HG02852 (cell line): ENCODE measurements around the gene KCNQ4.

Experiments used
- ATAC-seq: cut with Tn5 transposase; IDR thresholded peaks from one replicate; pipeline ENCODE4 v1.9.1; 2021; ENCODE audit warnings: mild to moderate bottlenecking, moderate library complexity; ENCODE audit not compliant: unreplicated experiment

The KCNQ4 gene

DNA sequence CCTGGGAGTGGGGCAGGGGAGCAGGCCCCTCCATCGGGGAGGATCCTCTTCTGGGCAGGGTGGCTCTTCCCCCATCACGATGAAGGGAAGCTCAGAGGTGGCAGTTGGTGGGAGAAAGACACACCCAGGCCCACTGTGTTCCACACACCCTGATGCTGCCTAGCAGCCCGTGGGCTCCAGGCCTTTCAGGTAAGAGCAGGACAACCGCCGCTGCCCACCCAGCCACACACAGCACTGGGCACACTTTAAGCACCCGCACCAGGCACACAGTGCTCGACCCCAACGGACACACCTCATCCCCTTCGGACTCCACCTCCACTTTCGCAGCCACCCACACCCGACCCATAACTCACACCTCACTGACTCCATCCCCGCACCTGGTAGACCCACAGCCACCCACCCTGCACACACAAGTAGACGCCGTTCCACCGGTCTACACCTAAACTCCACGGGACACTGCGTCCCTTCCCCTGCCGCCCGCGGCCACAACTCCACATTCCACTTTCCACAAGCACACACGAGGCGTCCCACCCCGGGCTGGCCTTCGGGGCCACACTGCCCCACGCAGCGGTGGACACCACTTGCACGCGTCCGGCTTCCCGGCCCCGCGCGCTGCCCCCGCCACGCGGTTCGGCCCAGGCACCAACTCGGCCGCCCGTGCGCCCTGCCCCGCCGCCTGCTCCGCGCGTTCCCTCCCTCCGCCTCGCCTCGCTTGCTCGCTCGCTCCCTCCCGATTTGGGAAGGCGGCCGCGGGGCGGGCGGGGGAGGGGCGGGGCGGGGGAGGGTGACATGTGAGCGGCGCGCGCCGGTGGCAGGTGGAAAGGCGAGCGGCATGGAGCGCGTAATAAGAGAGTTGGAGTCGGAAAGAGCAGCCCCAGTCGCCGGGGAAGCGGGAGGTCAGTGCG is at the start of gene KCNQ4:
TSS of gene KCNQ4 (plus strand) at position 787 of the 905 bp plus-strand sequence. CDS start 307 bp downstream, outside the sequence.
- ATAC-seq = no peak

DNA sequence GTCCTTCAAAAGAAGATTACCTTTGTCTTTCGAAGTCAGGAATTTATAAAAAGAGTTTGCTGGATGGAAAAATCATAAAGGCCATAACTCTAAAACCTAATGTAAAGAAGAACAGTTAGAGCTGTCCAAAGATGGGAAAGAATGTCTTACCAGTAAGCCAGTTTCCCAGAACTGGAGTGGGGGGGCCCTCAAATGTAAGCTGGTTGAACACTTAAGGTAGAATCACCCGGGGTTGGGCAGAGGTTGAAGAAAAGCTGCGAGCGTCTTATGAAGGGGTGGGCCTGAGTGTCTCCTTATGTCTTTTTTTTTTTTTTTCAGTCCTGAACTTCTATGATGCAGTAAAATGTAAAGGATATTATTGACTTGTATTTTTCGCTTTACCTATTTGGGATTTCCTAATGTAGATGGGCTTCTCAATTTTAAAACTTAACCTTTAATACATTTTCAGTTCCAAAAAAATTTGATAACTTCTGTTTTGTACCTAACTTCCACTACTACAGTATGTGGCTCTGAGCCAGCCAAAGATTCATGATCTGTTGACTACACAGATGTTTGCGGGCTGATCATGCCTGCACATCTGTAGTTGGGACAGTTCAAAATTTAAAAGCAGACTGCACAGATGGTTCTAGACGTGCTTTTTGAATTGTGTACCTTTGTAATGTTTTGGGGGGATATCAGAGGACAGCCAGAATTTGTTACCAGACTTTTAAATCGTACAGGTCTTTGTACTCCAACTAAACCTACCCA is 48.5 kb upstream of the KCNQ4 start:
- ATAC-seq = no peak

DNA sequence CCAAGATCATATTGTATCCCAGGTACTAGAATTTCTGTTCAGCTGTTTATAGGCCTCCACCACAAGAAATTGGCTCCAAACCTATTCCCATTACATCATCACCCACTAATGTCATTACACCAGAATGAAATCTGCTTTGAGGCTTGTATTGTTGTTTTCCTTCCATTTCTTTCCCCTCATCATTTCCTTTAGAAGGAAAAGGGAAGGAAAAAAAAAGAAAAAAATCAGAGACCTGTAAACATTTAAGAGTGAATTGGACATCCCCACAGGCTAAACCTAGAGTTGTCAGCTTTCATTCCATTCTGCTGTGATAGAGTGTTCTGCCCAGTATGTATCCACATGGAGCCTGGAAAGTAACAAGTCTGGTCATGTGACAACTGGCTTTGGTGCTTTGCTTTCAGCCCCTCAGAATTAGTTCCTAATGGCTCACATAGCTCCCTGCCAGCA is 47.5 kb upstream of the KCNQ4 start:
- no peak for ATAC-seq

DNA sequence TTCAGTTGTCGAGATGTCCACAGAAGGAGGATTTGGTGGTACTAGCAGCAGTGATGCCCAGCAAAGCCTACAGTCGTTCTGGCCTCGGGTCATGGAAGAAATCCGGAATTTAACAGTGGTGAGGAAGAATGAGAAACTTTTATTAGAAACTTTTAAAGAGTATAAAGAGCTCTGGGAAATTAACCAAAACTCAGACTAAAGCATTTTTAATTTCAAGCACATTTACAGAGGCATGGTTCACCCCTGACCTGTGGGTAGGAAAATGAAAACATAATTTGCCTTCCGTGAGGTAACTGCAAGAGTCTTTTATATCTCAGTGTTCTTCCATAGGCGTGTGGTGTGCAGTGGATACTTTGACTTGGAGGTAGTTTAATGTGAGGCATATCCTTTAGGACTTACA is 44.8 kb upstream of the KCNQ4 start:
- no peak for ATAC-seq

DNA sequence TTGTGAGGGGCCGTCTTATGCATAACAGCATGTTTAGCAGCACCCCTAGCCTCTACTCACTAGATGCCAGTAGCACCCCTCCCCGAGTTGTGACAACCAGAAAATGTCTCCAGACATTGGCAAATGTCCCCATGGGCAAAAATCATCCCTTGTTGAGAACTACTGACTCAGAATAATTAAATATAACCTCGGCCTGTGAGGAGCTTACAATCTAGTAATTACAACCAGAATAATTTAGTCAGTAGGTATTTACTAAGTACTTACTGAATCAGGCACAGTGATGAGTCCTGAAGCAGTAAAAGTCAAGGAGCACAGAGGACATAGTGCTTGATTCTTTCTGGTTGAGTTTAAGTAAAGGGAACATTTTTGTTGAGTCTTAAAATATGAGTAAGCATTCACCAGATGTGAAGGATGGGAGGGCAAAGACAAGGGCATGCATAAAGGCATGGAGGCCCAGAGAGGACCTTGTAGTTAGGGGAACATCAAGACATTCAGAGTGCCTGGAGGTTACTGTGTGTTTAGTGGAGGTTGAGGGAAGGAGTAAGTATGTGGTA is 44.1 kb upstream of the KCNQ4 start:
- no peak for ATAC-seq

DNA sequence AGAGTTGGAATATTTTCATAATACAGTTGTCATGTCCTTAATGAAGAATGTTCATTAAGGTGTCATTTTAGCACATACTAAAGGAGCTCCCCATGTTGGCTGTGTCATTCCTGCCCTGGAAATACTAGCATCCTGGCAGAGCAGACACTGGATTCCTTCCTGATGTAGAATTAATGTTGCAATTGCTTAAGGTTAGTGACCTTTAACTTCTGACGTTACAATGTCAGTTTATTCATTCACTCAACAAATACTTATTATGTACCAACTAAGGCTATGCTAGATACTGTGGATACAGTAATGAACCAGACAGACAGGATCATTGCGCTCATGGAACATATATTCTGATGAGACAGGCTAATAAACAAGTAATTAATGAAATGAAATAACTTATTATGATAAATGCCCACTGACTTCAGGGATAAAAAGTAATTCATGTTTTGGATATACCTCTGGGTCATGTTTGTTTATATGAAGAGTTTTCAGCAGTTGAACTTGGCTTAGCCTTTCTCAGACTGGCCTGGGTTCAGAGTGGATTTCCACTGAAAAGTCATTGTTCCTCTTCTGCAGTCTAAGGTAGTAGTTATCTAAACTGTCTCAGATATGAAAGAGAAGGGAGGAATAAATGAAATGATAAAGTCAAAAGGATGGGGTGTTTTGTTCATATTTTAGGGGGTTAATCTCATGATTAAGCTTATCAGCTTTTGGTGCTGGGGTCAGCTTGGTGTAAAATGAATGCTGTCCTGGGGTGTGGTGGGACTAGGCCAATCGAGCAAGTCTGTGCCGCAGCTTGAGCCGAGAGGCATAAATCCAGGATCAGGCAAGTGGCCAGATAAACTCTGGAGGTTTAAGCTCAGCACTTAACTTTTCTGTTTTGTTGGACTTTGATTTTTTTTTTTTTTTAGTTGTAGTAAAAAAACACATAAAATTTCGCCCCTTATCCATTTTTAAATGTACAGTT is 43.3 kb upstream of the KCNQ4 start:
- ATAC-seq = no peak

DNA sequence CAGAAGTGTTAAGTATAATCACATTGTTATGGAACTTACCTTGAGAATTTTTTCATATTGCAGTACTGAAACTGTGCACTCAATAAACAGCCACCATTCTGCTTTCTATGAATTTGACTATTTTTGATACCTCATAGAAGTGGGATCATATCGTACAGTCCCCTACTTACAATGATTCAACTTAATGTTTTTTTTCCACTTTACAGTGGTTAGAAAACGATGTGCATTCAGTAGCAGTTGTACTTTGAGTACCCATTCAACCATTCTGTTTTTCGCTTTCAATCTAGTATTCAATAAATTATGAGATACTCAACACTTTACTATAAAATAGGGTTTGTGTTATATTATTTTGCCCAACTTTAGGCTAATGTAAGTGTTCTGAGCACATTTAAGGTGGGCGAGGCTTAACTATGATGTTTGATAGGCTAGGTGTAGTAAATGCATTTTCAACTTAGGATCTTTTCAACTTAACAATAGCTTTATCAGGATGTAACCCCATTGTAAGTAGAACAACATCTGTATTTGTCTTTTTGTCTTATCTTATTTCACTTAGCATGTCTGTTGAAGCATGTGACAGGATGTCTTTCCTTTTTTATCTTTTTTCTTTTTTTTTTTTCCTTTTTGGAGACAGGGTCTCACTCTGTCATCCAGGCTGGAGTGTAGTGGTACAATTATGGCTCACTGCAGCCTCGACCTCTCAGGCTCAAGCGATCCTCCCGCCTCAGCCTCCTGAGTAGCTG is 42.4 kb upstream of the KCNQ4 start:
- no peak for ATAC-seq

DNA sequence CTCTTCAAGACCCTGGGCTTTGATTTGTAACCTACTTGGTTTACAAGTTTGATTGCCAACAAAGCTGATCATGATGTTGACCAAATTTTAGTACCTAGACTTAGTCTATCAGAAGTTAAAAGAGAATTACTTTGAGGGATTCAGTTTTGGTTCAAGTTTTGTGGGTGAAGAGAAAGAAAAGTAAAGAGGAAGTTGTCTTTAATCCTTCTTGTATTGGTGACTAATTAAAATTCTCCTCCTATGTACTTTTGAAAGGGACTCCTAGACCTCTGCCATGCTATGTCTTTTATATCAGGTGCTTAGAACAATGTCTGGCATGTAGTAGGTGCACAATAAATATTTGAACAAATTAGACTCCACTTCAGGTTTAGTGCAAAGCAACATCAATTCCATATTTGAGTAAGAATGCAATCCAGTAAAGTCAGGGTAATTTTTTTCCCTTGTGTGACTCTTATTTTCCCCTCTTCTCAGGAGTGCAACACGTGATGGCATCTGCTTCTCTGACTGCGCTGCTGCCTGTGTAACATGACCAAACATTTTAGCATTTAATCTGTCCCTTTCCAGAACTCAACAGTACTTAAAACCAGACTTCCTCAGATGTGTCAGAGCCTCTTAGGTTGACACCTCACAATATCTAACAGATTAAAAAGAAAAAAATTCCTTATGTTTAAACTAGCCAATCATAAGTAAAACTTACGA is 41.1 kb upstream of the KCNQ4 start:
- ATAC-seq = no peak

DNA sequence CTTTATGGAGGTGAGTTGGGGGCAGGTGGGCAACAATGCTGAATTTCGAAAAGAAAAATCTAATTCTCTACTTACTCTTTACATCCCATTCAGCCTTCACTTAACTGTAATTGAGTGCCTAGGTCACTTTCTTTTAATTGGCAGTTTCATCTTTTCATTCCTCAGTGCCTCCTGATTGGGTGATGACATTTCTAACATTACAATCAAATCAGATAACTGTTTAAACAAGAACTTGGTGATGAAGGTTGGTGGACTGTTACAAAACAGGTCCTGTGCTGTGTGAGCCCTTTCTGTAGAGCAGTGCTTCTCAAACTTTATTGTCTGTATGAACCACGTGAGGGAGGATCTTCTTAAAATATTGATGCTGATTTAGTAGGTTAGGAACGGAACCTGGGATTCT is 40.1 kb upstream of the KCNQ4 start:
- no peak for ATAC-seq

DNA sequence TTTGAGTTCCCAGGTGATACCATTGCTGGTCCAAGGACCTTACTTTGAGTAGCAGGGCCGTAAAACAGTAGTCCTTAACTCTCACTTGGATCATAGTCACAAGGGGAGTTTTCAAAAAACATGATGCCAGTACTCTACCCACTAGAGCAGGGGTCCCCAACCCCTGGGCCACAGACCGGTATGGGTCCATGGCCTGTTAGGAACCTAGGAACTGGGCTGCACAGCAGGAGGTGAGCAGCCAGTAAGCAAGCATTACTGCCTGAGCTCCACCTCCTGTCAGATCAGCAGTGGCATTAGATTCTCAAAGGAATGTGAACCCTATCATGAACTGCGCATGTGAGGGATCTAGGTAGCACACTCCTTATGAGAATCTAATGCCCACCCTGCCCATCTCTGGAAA is 39.7 kb upstream of the KCNQ4 start:
- no peak for ATAC-seq

DNA sequence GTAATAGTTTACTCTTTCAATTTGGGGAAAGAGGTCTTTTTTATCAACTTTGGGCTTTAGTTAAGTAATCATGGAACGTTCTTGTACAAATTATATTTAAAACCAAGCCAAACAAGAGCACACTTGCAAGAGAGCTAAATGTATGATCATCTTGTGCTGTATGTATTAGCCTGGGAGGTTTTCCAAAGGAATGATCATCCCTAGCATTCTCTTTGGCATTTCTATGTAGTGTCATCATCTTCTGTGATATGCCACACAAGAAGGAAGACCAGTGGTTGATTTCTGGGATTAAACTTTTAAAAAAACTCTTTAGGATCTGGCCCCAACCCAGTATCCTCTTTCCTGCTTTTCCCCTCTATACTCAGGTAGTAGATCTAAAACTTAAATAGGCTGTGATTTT is 38.4 kb upstream of the KCNQ4 start:
- no peak for ATAC-seq

DNA sequence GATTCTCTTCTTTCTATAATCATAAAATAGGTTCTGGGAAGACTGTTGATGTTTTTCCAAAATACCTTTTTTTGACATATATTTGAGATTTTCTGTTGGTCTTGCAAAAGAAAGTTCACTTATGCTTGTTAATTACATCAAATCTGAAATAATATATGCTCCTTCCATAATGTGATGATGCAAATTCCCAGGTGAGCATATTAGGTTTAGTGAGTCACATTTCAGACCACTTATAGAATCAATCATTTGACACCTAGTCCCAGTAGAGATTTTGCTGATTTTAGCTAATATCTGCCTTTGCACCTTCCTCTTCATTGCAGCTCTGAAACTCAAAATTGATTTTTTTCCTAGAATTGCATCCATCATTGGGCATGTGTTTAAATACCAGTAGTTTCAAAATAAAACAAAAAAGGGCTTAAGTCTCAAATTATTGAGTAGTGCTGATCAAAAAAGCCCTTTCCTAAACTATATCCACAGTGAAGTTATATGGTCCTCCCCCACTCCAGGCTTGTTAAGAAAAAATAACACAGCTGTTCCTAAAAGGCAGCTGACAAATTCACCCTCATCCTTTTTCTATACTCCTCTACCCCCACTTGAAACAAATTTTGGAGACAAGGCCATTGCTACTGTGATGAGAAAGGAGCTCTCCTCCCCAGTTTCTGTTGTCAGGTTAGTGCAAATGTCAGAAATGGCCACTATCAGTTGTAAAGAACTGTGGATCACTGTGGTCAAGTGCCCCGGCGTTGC is 37.1 kb upstream of the KCNQ4 start:
- no peak for ATAC-seq

DNA sequence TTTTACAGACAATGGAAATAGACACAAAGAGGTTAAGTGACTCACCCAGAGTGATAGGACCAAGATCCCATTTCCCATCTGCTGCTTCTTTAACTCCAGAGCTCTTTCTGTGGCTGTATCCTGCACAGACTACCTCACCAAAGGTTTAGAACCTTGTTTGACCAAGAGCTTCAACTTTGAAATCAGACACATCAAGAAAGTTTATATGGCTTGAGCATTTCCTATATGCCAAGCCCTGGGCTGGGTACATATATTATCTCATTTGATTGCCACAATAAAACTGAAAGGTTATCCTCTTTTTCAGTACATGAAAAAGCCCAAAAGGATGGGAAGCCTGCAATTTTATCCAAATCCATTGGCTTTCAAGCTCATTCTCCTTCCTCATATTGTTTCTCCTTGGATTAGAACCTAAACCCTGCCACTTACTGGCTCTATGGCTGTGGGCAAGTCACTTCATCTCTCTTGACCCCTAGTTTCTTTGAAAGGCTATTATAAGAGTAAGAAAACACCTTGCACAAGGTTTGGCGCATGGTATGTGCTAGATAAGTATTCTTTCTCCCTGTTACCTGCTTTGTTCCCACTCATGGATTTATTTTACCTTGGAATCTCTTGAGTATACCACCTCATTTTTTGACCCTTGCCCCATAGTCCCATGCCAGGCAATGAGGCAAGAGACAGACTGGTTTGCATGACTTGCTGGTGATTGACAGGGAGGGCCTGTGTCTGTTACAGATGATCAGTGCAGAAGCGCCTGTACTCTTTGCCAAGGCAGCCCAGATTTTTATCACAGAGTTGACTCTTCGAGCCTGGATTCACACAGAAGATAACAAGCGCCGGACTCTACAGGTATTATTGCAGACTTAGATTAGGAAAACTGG is 34.5 kb upstream of the KCNQ4 start:
- no peak for ATAC-seq

DNA sequence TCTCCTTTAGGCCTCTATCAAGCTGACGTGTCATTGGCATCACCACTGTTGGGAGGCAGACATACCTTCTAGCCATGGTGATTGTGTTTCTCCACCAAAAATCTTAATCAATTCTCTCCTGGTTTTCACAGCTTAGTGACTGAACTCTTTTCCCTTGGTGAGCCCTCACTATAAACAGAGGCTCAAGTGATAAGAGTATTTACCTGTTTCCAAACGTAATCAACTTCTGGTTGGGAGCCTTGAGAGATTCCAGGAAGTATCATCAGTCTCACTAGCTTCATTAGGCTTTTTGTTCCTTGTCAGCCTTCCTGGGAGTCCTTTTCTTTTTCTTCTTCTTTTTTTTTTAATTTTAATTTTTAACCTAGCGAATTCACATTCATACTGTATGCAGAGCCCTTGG is 33.8 kb upstream of the KCNQ4 start:
- ATAC-seq = no peak

DNA sequence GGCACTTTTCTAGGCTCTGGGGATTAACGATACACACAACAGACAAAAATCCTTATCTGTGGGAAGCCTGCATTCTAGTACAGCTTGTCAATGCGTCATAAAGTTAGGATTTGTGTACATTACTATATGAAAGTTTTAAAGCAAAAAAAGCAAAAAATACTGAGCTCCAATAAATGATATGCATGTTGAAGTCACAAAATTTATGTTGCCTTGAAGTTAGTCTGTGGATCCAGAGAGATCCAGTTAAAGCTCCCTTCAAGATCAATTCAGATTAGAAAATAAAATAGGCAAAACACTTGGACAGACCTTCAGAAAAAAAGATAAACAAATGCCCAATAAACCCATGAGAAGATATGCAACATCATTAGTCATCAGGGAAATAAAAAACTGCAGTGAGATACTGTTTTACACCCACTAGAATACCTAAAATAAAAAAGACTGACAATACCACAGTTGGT is 33.1 kb upstream of the KCNQ4 start:
- ATAC-seq = no peak

DNA sequence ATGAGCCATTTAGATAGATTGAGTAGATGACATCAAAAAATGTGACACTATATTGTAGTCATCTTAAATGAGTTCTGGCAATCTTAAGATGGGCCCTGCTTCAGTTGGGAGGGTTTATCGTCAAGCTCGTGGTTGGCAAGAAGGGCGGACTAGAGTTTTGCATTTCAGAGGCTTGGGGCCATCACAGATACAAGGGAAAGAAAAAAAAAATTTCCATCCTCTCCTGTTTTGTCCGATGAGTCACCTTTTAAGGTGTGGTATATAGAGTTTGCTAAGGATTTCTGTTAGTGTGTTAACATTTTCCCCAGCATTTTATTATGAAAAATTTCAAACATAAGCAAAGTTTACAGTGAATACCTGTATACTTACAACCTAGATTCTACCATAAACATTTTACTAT is 31.8 kb upstream of the KCNQ4 start:
- ATAC-seq = no peak

DNA sequence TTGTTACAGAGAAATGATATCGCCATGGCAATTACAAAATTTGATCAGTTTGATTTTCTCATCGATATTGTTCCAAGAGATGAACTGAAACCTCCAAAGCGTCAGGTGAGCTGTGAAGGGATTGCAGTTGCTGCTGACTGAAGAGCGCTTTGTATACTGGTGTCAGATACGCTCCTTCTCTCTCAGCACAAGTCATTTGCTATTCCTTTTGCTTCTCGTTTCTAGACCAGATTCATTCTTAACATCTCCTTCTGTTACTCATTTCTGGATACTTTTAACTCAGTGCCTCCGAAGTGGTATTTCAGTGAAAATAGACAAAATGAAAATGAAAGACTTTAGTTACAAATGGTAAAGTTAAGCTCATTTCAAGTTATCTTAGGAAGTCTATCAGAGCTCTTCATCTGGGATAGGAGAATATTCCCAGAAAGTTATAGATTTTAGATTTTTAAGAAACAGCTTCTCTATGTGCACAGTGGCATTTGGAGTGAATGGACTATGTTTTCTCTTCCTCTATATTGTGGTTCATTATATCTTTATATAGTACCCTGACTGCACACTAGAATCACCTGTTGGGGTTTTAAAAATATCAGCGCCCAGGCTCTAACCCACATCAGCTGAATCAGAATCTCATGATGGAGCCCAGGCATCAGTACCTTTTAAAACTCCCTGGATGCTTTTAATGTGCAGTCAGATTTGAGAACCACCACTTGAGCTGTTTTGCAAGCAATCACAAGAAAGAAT is 30.3 kb upstream of the KCNQ4 start:
- ATAC-seq = no peak
